ENCODE measurements around the gene CACNB4.

Gene CACNB4

DNA sequence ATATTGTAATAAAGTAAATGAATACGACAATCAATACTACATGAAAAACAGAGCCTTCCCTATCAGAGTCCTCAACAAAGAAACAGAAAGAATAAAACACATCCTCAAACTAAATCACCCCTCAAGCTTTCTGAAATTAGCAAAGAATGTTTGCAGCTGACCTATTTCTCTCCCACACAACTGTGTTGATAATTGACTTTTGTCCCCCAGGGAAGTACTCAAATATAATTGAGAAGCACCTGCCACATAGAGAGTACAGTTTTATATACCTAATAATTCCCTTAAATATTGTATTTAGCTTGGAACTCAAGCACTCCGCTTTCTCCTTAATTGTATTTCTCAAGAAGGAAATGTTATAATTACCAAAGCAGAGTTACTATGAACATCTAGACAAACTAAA lies 12.6 kb downstream of the CACNB4 start:
- DNase-seq: no peak

DNA sequence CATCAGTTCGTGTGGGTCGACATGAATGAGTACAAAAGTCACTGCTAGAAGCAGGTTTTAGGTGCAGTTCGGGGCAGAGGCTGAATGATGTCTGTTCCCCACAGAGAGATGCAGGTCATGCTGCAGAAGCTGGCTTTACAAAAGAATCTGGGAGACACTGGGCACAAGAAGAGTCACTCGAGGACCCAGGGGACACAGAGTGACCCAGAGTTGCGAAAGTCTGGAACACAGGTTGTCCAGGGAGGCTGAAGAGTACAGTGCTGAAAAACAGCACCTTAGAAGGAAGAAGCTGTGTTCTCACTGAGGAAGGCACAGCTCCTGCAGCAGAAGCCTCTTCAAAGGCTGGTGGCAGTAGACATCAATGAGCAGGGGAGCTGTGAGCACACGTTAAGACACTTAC lies 14.8 kb downstream of the CACNB4 start:
- DNase-seq: no peak

DNA sequence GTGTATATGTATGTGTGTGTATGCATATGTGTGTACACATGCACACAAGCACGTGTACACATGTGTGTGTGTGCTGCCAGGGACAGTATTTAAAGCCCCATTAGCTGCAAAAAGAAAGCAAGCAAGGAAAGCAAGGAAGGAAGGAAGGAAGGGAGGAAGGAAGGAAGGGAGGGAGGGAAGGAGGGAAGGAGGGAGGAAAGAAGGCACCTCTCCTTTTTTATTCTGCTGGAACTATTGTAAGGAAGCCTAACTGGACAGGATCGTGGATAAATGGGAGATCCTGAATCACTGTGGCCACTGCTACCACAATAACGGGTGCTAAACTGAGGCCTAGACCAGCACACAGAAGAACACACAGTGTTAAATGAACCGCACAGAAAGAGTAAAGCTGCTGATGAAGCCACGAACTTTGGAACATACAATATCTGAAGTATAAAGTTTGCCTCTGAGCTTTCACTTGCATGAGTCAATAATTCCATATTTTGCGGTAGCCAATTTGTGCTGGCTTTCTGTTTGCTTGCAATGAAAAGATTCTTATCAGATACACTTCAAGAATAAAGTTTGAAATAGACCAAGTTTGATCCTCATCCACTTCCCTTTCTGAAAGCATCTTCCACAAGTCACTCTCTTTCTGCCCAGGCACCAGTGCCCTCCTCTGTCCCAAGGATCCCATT lies 15.5 kb downstream of the CACNB4 start:
- DNase-seq: no peak

DNA sequence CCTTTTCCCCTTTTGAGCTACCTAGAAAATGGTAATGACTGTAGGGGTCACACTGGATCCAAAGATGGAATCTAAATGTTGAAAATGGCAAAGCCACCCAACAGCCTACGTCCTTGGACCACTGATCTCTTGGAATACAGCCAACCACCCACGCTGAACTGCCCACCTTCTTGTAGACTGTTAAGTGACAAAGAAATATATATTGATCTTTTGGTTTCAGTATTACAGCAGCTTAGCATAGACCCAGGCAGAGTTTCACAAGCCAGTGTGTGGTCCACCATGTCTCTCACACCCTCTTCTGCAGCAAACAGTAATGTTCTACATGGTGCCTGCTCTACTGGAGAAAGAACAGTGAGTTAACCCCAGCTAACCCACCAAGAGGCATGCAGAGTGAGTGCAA lies 20.2 kb downstream of the CACNB4 start:
- DNase-seq: no peak

DNA sequence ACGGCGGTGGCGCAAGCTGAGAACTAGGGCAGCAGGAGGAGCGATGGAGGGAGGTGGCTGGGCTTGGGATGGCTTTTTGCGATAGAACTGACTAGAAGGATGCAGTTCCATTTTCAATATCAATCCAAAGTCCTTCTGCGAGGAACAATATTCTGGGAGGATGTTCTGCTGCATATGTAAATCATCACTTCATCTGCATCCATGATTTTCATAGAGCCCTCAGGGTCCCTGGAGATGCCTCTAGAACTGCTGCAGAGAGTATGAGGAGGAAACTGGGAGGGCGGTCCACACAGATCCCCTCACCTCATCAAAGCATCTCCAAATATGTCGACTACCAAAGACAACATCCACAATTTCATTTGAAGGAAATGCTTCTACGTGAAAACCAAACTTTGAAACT lies 20.8 kb downstream of the CACNB4 start:
- no peak for DNase-seq

DNA sequence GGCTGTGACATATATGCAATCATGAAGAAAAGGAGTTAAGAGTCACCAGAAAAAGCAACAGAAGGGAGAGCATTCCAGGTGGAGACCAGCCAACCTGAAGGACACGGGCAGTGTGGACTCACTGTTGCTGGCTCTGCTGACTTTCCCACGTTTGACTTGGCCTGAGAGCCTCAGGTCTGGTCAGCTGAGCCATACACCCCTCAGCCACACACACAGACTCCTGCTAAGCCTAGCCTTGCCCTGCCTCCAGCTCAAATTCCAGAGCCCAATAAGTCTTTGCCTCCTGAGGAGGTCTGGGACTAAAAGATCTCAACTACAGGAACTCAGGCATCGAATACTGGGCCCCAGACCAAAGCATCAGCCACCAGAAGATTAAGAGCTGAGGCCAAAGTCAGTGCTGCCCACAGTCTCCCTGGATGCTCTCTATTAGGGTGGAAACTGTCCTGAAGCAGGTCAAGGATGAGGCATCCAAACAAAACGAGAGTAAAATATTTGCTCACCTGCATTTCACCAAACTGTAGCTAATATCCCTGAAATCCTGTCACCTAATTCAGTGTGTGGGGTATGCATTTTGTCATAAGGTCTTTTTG lies 23.3 kb downstream of the CACNB4 start:
- no peak for DNase-seq

DNA sequence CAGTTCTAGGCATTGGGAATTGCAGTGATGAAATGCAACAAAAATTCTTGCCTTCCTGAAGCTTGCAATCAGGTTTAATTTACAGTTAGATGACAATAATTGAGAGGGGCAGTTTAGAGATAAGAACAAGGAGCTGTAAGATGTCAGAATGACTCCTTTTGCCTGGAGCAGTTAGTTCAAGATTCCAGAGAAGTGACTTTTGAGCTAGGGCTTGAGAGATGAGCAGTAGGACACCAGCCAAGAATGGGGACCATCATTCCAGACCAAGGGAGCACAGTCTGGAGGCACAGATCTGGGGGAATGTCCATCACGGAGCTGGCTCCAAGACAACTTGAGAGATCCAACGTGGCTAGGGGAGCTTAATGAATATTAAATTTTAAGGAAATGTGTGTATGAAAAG lies 26.8 kb downstream of the CACNB4 start:
- no peak for DNase-seq

DNA sequence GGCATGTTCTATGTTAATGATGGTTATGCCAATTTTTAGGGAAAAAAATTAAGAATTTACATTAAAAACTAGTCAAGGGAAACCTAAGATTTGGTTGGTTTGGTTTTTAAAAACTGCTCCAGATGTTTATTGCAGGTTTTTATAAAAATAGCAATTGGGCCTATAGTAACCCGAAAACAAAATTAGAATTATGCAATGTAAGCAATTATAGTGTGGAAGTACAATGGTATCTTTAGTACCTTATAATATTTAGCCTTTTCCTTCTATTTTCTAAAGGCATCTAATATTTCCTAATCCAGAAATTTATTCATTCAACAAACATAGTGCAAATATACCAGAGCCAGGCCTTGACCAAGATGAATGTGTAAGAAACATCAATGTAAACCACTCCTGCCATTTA lies 27.3 kb downstream of the CACNB4 start:
- DNase-seq: no peak

DNA sequence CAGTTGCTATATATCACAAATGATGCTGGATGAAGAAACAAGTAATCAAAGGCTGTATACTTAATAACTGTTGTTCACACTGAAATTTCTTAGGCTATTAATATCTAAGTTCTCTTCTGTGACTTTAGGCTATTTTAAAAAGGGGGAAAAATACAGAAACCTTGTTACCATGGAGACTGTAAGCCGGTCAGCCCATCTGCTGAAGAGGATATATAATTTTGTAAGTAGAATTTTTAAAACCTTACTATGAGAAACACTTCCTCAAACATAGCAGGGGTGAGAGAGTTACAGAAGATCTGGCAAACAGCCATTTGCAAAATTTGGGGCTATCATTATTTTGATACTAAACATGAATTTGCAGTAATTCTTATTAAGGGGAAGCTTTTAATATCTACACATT lies 27.8 kb downstream of the CACNB4 start:
- no peak for DNase-seq

DNA sequence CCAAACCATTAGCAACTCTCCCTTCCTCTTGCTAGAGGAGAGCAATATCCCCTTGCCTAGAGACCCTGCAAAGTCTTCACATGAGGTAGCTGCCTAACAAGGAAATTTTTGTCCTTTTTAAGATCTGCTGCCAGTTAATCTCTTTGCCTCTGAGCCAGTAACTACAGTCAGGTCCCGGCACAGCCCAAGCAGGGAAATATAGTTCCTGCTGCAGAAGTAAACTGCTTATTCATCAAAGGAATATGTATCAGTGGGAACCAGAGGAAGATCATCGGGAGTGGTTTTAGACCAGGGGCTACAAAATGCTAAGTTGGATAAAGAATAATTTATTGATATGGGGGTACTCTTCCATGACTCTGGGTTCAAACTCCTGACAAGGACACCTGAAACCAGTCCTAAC lies 30.6 kb downstream of the CACNB4 start:
- DNase-seq: no peak

DNA sequence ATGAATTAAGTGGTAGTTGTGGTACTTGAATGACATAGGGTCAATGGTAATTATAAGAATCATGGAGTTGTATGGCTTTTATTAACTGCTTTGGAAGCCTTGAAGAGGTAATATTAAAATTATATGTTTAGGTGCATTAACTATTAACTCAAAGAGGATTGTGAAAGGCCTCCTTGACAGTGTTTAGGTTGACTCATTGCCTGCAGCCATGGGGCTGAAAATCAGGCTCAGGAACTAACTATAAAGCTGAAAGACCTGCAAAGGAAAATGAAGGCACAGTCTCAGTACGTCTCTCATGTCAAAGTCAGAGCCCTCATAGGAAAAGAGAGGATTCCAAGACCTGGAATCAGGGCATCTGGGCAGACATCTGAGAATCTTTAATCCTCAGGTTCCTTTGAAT lies 31.0 kb downstream of the CACNB4 start:
- DNase-seq: no peak

DNA sequence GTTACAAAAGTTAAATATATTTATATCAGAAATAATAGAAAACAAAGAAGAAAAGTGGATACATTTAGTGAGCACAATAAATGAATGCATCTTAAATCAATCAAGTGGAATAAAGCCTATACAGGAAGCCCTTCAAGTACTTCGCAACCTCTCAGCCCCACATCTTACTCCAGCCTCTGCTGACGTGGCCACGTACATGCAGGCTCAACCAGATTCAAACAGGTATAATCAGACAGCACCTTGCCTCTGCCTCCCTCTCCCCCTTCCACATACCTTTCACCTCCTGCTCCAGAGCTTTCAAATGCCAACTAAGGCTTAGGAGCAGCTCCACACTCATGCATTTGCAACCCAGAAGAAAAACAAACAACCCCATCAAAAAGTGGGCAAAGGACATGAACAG lies 32.9 kb downstream of the CACNB4 start:
- DNase-seq: no peak

DNA sequence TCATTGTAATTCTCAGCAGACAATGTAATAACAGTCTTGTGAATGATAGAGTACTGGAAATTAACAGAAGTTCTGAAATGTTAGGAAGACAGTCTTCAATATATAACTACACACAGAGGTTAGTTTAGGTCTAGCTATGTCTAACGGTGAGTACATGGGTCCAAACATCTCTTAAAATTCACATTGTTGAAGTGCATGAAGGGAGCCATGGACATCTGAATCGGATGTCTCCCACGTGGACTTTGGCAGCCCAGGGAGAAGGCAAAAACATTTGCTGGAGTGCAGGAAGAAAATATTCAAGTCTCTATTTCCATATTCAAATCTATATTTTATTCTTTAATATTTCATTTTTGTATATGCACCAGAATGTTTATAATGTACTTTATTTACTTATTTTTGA lies 34.8 kb downstream of the CACNB4 start:
- DNase-seq: no peak

DNA sequence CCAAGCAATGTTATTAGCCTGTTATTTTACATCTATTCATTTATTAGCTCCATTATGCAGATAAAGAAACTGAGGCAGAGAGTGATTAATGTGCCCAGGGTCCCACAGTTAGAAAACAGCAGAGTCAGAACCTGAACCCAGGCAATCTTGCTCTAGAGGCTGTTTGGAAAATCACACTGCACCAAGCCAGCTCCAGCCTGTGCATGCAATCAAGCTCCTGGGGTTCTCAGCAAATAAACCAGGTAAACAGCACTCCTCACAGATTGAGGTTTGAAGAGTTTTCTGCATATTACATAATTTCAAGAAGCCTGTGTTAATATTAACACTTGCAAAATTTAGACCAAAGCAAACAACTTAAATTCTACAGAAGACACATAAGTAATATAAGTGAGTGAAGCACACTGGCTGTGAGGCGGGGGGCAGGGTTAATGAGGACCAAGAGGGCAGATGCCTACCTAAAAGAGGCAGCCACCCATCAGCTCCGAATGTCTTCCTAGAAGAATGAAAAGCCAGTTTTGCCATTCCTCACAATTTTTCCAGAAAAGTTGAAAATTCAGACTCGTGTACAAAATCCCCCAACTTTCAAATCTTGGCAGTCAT lies 35.4 kb downstream of the CACNB4 start:
- DNase-seq: peak in 1 of 2 experiments; percentile 34

DNA sequence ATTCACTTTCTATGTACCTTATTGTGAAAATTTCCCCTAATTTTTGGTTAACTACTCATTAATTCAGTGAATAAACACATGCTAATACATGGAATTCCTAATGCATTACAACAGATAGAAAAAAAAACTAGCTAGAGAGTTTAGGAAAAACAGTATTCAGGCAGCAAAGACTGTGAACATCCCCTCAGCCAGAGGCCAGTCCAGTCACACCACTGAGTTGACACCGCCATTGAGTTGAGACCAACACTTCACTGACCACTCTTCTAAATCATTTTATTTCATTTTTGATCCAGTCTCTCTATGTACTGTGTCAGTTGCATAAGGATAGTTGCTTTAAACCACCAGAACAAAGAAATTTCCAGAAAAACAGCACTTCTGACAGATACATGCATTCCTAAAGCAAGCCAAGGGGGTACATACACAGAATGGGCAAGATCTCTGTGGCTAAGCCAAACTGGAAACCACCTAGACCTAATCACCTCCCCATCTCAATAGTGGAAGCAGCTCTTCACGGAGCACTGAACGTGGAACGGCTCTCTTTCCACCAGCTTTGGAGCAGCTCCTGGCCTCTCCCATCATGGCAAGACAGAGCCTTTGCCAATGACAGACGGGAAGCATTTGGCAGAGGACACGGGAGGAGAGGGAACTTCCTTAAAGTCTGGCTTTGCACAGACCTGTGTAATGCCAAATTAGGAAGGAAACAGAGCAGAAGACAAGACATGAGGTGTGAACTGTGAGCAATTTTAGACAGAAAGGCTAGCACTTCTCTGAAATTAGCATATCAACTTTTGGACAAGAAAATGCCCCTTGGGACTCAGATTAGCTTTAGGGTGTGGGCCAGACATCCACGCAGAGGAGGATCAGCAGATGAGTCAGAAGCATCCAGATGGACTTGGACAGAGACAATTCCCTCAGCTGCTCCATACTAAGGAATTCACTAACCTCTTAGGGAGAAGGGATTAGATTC lies 36.4 kb downstream of the CACNB4 start:
- no peak for DNase-seq

DNA sequence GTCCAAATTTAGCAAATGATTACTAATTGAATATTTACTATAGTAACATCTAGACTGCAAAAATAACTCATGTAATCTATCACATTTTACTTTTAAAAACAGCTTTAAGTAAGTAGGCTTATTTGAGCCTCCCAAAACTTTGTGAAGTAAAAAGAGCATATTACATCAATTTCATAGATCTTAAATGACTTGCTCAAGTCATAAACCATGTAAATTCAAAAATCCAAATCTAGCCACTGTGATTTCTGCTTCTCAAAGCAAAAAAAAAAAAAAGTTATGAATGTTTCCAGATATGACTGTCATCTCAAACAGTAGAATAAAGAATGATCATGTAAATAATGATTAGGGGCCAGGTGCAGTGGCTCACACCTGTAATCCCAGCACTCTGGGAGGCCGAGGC lies 37.5 kb downstream of the CACNB4 start:
- DNase-seq: no peak

DNA sequence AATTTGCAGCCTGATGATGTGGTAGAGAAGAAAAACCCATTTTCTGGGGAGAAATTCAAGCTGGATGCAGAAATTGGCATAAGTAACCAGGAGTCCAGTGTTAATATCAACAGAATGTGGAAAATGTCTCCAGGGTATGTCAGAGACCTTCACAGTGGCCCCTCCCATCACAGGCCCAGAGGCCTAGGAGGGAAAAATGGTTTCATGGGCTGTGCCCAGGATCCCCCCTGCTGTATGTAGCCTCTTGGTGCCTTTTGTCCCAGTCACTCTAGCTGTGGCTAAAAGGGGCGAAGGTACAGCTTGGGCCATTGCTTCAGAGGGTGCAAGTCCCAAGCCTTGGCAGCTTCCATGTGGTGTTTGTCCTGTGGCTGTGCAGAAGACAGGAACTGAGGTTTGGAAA lies 40.2 kb downstream of the CACNB4 start:
- no peak for DNase-seq

DNA sequence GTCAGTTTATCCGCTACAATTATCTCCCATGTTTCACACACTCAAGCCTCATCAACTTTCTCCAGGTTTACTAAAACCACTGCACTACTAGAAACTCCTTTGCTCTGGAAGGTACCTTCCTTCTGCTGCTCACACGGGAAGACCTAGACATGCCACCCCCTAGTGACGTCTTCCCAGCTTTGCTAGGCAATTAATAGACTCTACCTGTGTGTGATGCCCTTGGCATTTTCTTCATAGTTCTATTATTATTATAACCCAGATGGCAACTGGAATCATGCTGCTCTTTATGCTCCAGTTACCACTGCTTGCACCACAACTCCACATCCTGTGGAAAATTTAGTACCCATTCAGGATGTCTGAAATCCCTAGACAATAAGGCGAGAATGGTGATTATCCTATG lies 42.4 kb downstream of the CACNB4 start:
- DNase-seq: no peak

DNA sequence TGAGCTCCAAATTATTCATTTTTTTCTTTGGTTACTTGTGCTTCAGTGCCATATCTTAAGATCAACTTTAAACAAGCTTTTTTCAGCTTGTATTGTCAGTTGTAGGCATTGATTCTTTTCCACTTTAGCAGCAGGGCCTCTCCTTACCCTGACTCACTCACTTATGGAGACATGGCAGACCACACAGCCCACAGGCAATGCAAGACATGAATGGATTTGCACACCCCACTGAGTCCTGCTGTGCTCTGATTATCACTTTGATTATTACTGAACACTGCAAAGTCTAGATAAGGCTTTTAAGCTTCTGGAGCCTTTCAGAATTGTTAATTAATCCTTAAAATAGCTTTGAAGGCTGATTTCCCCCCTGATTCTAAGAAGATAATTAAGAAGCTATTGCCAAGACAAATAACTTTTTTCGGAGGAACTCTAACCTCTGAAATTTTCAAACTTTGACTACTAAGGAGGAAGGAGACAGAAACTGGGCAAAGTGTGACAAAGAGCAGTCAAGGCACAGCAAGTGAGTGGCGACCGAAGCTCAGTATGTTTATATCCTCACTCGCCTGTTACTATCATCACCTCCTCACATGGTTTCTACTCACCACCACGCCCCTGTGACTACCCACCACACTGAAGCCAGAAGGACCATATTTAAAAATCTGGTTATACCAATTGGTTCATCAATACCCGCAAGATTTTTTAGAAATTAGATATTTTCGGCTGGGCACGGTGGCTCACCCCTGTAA lies 43.3 kb downstream of the CACNB4 start:
- no peak for DNase-seq

DNA sequence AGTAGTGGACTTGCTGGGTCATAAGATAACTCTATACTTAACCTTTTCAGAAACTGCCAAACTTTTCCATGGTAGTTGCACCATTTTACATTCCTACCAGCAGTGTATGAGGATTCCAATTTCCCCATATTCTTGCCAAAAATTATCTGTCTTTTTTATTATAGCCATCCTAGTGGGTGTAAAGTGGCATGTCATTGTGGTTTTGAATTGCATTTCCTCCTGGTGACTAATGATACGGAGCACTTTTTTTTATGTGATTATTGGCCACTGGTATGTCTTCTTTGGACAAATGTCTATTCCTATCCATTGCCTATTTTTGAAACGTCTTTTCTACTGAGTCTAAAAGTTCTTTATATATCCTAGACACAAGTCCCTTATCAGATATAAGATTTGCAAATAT lies 44.3 kb downstream of the CACNB4 start:
- DNase-seq: no peak

DNA sequence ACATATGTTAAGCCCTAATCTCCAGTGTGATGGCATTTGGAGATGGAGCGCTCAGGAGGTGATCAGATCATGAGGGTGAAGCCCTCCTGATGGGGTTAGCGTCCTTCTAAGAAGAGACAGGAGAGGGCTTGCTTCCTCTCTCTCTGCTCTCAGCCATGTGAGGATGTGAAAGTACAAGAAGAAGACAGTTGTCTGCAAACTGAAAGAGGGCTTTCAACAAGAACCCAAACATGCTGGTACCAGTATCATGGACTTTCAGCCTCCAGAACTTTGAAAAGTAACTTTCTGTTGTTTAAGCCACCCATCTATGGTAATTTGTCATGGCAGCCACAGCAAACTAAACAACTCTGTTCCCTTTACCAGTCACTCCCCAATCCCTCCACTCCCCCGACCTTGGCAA lies 47.4 kb downstream of the CACNB4 start:
- no peak for DNase-seq

DNA sequence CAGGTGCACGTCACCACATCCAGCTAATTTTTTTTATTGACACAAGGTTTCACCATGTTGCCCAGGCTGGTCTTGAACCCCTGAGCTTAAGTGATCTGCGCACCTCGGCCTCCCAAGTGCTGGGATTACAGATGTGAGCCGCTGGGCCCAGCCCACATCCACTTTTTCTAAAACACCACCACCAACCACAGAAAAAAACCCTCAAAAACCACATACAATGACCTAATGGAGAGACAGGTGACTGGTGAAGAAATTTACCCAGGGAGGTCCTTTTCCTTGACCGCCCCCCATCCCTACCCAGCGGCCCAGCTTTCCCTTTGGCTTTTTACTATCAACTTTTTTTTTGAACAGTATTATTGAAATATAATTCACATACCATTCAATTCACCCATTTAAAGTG lies 47.9 kb downstream of the CACNB4 start:
- no peak for DNase-seq

DNA sequence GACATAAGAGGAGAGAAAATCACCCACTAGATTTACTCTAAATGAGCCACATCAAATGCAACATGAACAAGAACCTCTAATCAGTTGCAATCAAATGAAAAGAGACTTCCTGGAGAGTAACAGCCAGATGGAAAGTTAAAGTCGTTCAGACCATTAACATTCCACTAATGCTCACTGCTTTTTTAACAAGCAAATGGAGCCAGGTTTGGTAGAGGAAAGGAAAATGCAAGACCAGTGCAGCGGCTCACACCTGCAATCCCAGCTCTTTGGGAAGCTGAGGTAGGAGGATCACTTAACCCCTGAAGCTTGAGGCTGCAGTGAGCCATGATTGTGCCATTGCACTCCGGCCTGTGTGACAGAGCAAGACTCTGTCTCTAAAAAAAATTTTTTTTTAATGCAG lies 48.5 kb downstream of the CACNB4 start:
- no peak for DNase-seq

Data from NCI-H2081 (cell line).